Measurements from ENCODE around the gene ALG2.

- TF ChIP-seq CTCF (IDR thresholded peaks at IDR 0.05) = no peak
- TF ChIP-seq POLR2AphosphoS5 (IDR thresholded peaks at IDR 0.05; ENCODE audit: low read depth, low read length) = no peak
- no peak for TF ChIP-seq NRF1 (IDR thresholded peaks at IDR 0.05; ENCODE audit: low read depth, low read length)
Measured at GRCh38 chr9:99216073-99216472, 5.7 kb downstream of the ALG2 start.
